NCI-H1694 treated with DMSO at 0.1 percent for 48 hours (cell line): ENCODE measurements around the gene SOX8.

ENCODE experiments used
- DNase-seq: peaks from one replicate; lab custom pipeline; 2025; lab: John Stamatoyannopoulos, UW

Gene SOX8

GRCh38 chr16:974001-974601, 7.5 kb upstream of the SOX8 start:
- no peak for DNase-seq

GRCh38 chr16:974611-975261, 6.8 kb upstream of the SOX8 start:
- DNase-seq = no peak

DNA sequence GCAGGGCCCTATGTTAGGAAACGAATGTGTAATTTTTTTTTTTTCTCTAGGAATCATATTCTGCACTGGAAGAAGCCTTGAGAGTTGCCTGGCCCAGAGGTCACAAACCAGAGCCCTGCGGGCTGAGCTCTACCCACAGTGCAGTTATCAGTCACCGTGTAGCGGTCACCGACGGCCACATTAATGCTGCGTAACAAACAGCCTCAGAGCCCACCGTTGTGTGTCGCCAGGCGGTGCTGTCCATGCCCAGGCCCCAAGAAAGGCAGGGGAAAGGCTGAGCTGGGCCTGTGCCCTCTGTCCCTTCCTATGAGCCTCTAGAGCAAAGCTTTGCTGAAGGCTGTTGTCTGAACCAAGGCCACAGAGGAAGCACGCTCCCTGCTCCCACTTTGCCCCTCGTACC, 6.3 kb upstream of the SOX8 start:
- DNase-seq = no peak

GRCh38 chr16:976389-976931, 5.1 kb upstream of the SOX8 start:
- DNase-seq = no peak

GRCh38 chr16:977081-977701, 4.4 kb upstream of the SOX8 start:
- DNase-seq = no peak

GRCh38 chr16:977896-978295, 3.7 kb upstream of the SOX8 start:
- DNase-seq = no peak

DNA sequence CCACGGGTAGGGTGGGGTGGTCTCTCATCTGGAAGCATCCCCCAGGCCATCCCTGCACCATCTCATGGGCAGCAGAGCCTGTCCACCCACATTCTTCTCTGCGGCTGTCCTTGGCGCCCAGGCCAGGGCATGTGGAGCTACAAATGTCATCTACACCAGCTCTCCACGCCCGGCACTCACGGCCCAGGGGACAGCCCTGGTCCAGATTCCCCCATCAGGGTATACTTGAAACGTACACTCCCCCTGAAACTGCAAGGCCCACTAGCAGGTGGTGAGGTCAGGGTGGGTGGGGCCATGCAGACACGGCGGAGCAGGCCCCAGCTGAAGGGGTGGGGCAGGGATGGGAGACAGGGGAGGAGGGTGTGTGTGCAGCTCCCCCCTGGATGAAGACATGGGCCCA, 3.2 kb upstream of the SOX8 start:
- no peak for DNase-seq

DNA sequence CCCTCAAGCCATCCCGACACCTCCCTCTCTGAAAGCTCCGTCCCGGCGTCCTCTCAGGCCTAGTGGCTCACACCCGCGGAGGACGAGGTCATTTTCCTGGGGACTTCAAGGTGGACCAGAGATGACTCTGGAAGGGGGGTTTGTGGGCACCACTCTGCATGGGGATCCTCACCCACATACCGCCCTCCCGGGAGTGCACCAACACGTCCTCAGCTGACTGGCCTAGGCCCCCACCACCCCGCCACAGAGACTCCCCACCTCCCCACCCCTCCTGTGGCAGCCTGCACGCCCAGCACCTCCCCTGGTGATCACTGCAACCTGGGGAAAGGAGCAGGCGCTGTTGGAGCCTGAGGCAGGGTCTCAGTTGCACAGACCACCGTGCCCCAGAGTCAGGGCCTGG, 2.4 kb upstream of the SOX8 start:
- no peak for DNase-seq

DNA sequence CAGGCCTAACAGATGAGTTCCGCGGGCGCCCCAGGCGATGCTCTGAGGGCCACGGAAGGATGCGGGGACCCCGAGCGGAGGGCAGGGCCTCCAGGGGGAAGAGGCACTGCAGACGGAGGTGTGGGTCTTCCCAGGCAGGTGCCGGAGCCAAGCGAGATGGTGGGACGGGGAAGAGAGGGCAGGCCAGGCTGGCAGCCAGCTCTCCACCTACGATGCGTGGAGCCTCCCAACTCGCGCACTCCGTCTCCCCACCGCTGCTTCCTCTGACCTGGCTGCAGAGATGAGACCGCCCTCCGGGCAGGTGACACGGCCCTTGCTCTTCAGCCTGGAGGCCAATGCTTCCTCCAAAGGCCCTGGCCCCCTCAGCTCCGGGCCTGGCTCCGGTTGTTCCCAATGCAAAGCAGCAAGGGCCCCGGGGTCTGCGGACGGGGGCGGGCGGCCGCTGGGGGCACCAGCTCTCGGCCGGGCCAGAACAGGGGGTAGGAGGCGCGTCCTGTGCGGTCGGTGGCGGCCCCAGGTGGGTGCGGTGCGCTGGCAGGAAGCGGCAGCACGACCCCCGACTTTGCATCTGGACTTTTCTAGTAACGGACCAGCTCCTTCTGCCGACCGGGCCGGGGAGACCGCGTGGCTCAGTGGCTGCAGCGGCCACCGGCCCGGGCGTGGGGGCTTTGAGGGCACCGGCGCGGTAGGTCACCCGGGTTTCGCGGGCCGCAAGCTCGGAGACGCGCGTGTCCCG, 1.5 kb upstream of the SOX8 start:
- DNase-seq = no peak

DNA sequence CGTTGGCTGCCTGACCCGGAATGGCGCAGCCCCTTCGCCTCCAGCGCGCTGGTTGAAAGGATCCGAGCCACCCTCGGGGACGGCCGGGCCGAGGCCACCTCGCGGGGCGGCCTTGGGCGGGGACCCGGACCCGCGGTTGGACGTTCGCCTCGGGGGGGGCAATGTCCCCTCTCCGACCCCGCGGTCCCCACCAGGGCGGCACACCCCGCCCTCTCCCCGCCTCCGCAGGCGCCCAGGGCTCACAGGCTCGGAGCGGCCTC, 1.0 kb upstream of the SOX8 start:
- no peak for DNase-seq

DNA sequence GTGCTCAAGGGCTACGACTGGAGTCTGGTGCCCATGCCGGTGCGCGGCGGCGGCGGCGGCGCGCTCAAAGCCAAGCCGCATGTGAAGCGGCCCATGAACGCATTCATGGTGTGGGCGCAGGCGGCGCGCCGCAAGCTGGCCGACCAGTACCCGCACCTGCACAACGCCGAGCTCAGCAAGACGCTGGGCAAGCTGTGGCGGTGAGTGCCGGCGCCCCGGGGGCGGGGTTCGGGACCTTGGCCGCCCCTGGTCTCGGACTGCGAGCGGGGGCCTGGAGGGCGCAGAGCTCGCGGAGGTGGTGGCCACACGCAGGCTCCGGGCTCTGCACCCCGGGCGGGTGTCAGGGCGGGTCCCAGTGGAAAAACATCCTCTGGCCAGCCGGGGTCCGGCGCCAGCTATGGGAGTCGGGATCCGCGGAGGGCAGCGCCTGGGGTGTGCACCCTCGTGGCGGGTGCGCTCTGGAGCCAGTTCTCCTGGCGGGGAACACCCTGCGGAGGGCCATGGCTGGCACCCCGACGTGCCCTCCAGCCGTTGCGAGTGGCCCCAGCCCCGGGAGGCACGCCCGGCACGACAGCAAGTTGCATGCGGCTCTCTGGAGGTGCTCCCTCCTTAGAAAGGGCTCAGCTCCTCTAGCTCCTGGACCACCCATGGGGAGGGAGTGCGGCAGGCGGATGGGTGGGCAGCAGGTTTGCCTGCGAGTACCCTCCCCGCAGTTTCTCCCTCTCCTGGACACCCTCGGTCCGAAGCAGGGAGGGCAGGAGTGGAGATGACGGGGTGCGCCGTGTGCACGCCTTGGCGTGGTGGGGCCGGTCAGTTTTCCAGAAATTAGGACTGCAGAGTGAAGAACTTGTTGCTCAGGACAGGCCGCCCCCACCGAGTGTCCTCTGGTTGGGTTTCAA, 824 bp downstream of the SOX8 start:
- no peak for DNase-seq

DNA sequence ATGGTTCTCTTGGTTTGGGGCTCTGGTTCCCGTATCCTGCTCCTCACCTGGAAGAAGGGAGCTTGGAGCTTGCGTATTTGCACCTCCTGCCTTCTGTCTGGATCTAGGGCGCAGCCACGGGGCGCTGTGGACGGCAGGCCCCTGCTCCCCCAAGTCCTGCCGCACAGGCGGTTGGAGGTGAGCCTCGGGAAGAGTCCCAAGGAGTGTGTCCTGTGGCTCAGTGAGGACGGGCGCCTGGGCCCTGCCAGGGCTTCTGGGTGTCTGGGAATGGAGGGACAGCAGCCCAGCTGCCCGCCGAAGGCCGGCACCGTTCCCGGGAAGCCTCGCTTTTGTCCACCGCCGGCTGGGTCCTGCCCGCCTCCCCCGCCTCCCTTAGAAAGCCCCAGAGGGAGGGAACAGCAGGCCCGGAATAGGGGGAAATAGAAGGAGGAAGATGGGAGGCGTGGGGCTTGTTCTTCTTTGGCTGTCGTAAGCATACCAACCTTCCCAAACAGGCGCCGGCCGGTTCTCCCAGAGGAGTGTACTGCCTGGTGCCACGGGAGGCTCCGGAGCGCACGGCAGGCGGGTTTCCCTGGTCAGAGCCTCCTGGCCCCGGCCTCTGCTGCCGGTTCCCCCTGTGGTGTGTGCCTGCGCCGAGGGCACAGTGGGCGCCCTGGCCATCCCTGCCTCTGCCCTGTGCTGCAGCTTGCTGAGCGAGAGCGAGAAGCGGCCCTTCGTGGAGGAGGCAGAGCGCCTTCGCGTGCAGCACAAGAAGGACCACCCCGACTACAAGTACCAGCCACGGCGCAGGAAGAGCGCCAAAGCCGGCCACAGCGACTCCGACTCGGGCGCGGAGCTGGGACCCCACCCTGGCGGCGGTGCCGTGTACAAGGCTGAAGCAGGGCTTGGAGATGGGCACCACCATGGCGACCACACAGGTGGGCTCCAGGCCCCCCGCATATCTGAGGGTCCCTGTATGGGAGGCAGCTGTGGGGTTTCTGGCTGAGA, 1.8 kb downstream of the SOX8 start:
- DNase-seq = no peak

DNA sequence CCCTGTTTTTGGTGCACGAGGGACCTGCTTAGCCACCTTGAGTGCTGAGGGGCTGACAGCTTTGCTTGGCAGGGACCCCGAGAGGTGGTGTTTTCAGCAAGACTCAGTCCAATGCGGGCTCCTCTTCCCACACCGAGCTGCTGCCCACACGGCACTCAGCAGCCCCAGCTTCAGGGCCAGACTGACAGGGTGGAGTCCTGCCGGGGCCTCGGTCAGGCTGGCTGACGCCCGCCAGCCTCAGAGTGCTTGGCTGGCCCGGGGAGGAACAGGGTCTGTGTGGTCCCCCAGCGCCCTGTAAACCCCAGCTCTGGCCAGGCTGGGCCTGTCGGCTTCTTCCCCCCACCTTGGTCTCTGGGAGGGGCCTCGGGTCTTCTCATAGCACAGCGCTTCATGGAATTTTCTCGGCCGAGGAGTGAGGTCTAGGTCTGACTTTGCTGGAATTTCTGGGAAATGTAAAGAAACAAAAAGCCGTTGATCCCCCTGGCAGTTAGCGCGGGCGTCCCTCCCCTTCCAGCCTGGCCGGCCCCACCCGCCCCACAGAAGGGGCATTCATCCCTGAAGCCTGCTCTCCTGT, 2.6 kb downstream of the SOX8 start:
- DNase-seq = no peak

DNA sequence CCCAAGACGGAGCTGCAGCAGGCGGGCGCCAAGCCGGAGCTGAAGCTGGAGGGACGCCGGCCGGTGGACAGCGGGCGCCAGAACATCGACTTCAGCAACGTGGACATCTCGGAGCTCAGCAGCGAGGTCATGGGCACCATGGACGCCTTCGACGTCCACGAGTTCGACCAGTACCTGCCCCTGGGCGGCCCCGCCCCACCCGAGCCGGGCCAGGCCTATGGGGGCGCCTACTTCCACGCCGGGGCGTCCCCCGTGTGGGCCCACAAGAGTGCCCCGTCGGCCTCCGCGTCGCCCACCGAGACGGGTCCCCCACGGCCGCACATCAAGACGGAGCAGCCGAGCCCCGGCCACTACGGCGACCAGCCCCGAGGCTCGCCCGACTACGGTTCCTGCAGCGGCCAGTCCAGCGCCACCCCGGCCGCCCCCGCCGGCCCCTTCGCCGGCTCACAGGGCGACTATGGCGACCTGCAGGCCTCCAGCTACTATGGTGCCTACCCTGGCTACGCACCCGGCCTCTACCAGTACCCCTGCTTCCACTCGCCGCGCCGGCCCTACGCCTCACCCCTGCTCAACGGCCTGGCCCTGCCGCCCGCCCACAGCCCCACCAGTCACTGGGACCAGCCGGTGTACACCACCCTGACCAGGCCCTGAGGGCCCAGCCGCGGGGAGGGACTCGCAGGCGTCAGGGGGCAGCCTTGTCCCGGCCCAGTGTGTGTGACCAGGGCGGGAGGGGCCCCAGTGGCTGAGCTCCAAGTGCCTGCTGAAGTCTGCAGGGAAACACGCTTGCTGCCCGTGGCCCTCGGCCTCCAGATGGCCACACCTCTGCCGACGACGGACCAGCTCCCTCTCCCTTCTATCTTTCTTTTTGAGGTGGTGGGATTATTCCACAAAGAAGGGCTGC, 3.4 kb downstream of the SOX8 start:
- DNase-seq = no peak

DNA sequence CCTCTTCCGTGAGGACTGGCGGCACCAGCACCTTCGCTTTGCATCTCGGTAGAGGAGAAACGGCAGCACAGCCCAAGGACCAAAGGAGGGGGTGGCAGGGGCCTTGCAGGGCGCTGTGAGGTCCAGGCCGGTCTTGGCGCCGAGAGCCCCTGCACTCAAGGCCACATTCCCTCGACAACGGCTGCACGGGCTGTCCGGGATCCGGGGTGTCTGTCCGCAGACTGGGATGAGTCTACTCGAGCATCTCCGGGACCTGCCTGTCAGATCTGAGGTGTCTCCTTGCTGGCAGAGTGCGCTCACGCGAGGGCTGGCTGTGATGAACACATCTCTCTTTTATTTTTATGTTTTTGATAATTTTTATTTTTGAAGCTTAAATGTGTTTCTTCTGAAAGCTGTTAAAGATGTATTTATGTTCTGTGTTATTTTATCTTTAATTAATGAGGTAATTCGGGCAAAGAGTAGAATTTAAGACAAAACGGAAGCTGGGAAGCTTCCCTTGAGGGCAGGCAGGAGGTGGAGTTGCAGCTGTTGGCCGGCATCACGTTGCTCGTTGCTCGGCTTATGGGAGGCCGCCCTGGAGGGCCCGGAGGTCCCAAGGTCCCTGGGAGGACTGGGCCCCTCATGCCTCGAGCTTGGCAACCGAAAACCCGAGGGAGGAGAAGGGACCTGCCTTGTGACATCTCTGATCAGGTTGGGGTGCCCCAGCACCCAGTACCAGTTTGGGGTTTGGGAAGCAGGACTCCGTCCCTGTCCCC, 4.3 kb downstream of the SOX8 start:
- DNase-seq = no peak

GRCh38 chr16:986411-986810, 4.8 kb downstream of the SOX8 start:
- no peak for DNase-seq

- no peak for DNase-seq
These were observed 5.5 kb downstream of the SOX8 start for GRCh38 chr16:986925-987582.

- no peak for DNase-seq
These were observed 6.3 kb downstream of the SOX8 start for GRCh38 chr16:987906-988305.
